GM19351 (cell line): ENCODE data around the gene PPP1R7.
A peak's percentile ranks its signal among the peaks of the same experiment; 100 is the strongest.
"Not testable (repeated sequence)": the region's sequence is repeated elsewhere in the genome, so short reads cannot be mapped to it uniquely, and the experiment has no call there.

Experiments used
- ATAC-seq: cut with Tn5 transposase; IDR thresholded peaks from one replicate; pipeline ENCODE4 v1.9.1; 2021; ENCODE audit warnings: mild to moderate bottlenecking, moderate library complexity; ENCODE audit not compliant: unreplicated experiment

The PPP1R7 gene, protein sequence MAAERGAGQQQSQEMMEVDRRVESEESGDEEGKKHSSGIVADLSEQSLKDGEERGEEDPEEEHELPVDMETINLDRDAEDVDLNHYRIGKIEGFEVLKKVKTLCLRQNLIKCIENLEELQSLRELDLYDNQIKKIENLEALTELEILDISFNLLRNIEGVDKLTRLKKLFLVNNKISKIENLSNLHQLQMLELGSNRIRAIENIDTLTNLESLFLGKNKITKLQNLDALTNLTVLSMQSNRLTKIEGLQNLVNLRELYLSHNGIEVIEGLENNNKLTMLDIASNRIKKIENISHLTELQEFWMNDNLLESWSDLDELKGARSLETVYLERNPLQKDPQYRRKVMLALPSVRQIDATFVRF

DNA sequence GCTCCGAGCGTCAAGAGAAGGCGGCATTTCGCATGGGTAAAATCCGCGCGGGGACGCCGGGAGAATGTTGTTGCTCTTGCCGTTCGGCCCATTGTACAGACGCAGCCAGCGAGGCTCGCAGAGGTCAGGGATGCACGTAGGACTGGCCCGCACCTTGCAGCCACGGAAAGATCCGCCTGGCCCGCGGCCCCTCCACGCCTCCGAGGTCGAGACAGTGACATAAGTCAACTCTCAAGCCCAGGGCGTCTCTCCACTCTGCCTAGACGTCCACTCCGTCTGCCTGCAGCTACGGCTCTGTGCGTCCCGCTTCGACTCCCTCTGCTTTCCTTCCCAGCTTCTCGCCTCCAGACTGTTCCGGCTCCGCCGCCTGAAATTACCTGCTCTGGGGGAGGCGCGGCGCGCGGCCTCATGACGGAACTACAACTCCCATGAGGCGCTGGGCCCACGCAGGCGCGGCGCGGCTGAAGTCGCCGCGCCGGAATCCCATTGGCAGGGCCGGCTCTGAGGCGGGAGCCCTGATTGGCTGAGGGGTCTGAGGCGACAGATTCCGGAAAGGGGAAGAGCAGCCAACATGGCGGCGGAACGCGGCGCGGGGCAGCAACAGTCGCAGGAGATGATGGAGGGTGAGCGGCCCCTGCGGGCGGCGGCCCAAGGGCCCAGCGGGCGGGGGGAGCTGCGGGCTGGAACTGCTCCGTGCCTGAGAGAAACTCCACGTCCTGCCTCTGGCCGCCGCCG is at the start of gene PPP1R7:
Gene PPP1R7 (plus strand): TSS at position 543 of the 735 bp plus-strand sequence. CDS start 29 bp downstream, at position 572.
- ATAC-seq = peak; percentile 72

- ATAC-seq = peak; percentile 86
Measured at GRCh38 chr2:241102239-241102803, 47.9 kb upstream of the PPP1R7 start, which contains the start of gene MTERF4. Gene MTERF4 (minus strand): TSS chr2:241102287. CDS start chr2:241102273, 14 bp downstream.

DNA sequence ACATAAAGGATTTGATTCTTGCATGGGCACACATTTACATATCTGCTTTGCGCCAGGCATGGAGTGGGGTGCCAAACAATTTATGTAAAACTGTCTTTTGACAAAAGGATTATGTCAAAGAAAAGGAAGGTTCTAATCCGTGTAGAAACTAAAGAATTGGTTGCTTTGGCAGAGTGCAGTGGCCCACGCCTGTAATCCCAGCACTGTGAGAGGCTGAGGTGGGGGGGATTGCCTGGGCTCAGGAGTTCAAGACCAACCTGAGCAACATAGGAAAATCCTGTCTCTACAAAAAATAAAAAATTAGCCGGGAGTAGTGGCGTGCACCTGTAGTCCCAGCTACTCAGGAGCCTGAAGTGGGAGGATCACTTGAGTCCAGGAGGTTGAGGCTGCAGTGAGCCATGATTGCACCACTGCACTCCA is 47.1 kb upstream of the PPP1R7 start:
- no peak for ATAC-seq

DNA sequence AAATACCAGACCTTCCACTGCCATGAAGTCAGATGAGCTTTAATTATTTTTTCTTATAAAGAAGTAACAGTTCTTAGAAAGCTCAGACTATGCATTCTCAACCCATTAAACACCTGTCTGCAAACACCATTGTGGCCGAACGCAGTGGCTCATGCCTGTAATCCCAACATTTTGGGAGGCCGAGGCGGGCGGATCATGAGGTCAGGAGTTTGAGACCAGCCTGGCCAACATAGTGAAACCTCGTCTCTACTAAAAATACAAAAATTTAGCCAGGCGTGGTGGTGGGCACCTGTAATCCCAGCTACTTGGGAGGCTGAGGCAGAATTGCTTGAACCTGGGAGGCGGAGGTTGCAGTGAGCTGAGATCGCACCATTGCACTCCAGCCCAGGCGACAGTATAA is 45.7 kb upstream of the PPP1R7 start:
- ATAC-seq = not testable (repeated sequence)

GRCh38 chr2:241105641-241106040 is 44.6 kb upstream of the PPP1R7 start:
- no peak for ATAC-seq

GRCh38 chr2:241107031-241107783 is 43.1 kb upstream of the PPP1R7 start:
- ATAC-seq = no peak

- ATAC-seq = no peak
Measured at GRCh38 chr2:241108271-241109209, 41.7 kb upstream of the PPP1R7 start.

- no peak for ATAC-seq
Measured at GRCh38 chr2:241109210-241110088, 40.8 kb upstream of the PPP1R7 start.

- ATAC-seq = peak; percentile 10
Measured at GRCh38 chr2:241110089-241110606, 40.1 kb upstream of the PPP1R7 start.

- ATAC-seq = peak; percentile 61
Measured at GRCh38 chr2:241110607-241111439, 39.4 kb upstream of the PPP1R7 start.

- ATAC-seq = peak; percentile 42
Measured at GRCh38 chr2:241111440-241111805, 38.8 kb upstream of the PPP1R7 start.

DNA sequence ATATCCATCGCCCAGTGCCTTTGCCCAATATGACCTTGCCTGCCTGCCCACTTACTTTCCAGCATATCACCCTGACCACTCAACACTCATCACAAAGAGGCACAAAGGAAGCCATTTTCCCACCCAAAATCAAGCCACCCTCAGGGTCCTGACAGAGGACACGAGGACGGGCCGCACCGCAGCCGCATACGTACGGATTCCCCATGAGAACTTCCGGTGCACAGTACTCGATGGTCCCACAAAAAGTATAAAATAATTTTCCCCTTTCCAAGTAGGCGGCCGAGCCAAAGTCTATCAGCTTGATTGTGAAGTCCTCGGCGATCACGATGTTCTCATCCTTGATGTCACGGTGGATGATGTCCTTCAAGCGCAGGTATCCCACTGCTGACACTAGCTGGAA is 38.2 kb upstream of the PPP1R7 start:
- no peak for ATAC-seq

DNA sequence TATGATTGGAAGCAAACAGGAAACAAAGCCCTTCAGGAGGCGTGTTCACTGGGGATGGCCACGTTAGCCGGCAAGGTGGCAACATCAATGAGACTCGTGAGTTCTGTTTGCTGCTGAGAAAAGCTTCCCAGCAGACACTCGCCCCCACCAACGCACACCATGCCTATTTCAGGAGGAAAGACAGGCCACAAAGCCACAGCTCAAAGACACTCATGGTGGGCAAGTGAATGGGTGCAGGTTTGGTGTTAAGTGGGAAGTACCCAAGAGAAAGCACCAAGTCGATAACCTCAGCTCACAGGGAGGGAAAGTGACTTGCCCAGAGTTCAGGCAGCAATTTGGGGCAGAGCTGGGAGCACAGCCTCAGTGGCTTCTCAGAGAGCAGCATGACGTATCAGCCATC is 37.7 kb upstream of the PPP1R7 start:
- ATAC-seq = no peak

GRCh38 chr2:241114836-241115235 is 35.4 kb upstream of the PPP1R7 start:
- no peak for ATAC-seq

GRCh38 chr2:241115361-241115760 is 34.9 kb upstream of the PPP1R7 start:
- no peak for ATAC-seq

- ATAC-seq = no peak
Measured at GRCh38 chr2:241116606-241117560, 33.4 kb upstream of the PPP1R7 start.
